ENCODE data around the gene MADD. TPM values are rescaled to one million over a fixed set of nuclear protein-coding genes. Genes with fewer than 3 reads are reported as not detected.
A peak's percentile ranks its signal among the peaks of the same experiment; 100 is the strongest.

MADD gene
- 10 to 100 TPM; 43.2 to 65.5 (median 51.5) TPM for total RNA-seq

DNA sequence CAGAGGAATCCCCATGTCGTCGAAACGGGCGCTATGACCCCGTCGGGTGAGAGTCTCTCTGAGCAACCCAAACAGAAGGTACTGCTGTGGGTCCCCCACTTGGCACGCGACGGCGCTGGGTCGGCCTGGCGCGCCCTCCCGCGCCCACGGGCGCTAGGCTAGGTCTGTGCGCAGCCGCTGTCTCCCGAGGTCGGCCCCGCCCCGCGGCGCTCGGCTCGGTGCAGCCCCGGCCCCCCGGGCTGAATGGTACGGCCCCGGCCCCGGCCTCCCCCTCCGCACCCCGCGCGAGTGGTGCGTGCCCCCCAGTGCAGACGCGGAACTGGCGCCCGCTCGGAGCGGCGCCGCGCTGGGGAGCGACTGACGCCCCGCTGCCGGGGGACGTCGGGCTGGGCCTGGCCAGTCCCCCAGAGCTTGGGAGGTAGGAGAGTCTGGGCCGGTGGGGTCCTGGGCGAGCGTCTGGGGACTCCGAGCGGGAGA lies at the start of gene MADD:
MADD (plus strand) TSS at position 305 of the 477 bp plus-strand sequence.
- WGBS, 2 donors = 0 to 2% methylated on average over 4 to 49 of the region's 57 CpGs
- intact Hi-C loops (cut with DNase I; ENCODE audit: low total_unique reads) = loop anchor here (5.0 kb wide), 1 partner anchor 88 kb away; no protein-coding TSS in a partner anchor
- TF ChIP-seq POLR2A (IDR thresholded peaks at IDR 0.05) = peak in 1 of 2 donors; percentile 54
- TF ChIP-seq, protein P1, sequence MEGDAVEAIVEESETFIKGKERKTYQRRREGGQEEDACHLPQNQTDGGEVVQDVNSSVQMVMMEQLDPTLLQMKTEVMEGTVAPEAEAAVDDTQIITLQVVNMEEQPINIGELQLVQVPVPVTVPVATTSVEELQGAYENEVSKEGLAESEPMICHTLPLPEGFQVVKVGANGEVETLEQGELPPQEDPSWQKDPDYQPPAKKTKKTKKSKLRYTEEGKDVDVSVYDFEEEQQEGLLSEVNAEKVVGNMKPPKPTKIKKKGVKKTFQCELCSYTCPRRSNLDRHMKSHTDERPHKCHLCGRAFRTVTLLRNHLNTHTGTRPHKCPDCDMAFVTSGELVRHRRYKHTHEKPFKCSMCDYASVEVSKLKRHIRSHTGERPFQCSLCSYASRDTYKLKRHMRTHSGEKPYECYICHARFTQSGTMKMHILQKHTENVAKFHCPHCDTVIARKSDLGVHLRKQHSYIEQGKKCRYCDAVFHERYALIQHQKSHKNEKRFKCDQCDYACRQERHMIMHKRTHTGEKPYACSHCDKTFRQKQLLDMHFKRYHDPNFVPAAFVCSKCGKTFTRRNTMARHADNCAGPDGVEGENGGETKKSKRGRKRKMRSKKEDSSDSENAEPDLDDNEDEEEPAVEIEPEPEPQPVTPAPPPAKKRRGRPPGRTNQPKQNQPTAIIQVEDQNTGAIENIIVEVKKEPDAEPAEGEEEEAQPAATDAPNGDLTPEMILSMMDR (IDR thresholded peaks at IDR 0.05) = no peak
- peak within 1 kb of the TSS; percentile 72 for H3K4me3 ChIP-seq (ENCODE audit: low read depth, poor library complexity, severe bottlenecking)
- peak; percentile 73 to 96 for DNase-seq (ENCODE audit: low spot score in 2 of 2)

DNA sequence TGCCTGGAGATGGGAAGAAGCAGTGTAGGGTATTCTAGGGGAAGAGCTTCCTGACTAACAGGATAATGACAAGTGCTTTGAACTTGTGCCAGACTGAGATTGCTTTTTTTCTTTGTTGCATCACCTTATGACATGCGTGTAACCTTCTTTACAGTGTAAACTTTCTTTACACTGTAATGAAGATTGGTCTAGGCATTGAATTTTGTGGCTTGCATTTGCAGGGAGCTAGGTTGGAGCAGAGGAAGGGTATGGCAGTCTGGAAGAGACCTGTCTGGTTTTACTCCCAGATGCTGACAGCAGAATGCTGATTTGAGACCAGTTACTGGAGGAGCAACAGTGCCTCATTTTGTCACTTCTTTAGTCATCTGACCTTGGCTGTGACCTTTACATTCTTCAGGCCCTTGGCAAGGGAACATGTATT lies 49.5 kb upstream of the MADD start:
- no peak for TF ChIP-seq POLR2A (IDR thresholded peaks at IDR 0.05)
- TF ChIP-seq, protein P1 (IDR thresholded peaks at IDR 0.05) = no peak
- intact Hi-C loops (cut with DNase I; ENCODE audit: low total_unique reads) = no loop called here
- WGBS, 2 donors = 25 to 52% methylated on average over 1 of the region's 1 CpG
- DNase-seq (ENCODE audit: low spot score in 2 of 2) = no peak
- no peak overlapping the region for H3K4me3 ChIP-seq (ENCODE audit: low read depth, poor library complexity, severe bottlenecking)

- DNase-seq (ENCODE audit: low spot score in 2 of 2) = no peak
- H3K4me3 ChIP-seq (ENCODE audit: low read depth, poor library complexity, severe bottlenecking) = no peak overlapping the region
- intact Hi-C loops (cut with DNase I; ENCODE audit: low total_unique reads) = no loop called here
- WGBS, 2 donors = 86 to 90% methylated on average over 2 of the region's 2 CpGs
- TF ChIP-seq, protein P1 (IDR thresholded peaks at IDR 0.05) = no peak
- TF ChIP-seq POLR2A (IDR thresholded peaks at IDR 0.05) = no peak
Observed at GRCh38 chr11:47222696-47223095, 47.2 kb upstream of the MADD start.

DNA sequence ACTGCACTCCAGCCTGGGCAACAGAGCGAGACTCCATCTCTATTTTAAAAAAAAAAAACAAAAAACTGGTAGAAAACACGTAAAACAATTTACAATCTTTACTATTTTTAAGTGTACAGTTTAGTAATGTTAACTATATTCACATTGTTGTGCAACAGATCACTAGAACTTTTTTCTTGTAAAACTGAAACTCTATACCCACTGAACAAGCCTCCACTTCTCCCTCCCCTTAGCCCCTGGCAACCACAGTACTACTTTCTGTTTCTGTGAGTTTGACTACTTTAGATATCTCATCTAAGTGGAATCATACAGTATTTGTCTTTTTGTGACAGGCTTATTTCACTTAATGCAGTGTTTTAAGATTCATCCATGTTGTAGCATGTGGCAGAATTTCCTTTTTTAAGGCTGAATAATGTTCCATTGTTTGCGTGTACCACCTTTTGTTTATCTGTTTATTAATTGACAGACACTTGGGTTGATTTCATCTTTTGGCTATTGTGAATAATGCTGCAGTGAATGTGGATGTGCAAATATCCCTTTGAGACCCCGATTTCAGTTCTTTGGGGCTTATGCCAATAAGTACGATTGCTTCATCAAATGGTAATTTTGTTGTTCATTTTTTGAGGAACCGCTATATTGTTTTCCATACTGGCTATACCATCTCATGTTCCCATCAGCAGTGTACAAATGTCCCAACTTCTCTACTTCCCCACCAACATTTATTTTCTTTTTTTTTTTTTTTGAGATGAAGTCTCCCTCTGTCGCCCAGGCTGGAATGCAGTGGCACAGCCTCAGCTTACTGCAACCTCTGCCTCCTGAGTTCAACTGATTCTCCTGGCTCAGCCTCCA lies 44.2 kb upstream of the MADD start:
- H3K4me3 ChIP-seq (ENCODE audit: low read depth, poor library complexity, severe bottlenecking) = no peak overlapping the region
- WGBS, 2 donors = 91 to 93% methylated on average over 7 of the region's 7 CpGs
- intact Hi-C loops (cut with DNase I; ENCODE audit: low total_unique reads) = no loop called here
- no peak for DNase-seq (ENCODE audit: low spot score in 2 of 2)
- TF ChIP-seq POLR2A (IDR thresholded peaks at IDR 0.05) = no peak
- TF ChIP-seq, protein P1 (IDR thresholded peaks at IDR 0.05) = no peak

DNA sequence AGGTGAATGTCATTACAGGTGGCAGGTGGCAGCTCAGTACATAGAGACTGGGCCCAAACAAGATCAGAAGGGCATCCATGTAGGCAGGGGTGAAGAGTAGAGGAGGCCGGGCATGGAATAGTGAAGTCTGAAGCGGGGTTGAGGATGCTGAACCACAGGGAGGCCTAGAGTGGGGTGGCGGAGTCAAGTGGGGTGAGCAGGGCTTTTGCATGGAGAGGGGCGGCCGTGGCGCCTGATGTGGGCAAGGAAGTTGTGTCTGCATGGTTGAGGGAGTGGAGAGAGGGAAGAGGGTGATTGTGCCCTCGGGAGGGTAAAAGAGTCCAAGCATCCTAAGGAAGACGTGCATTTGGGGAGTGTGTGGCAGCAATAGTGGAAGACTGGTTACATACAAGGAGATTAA lies 40.8 kb upstream of the MADD start:
- 94 to 95% methylated on average over 8 of the region's 8 CpGs for WGBS, 2 donors
- no peak overlapping the region for H3K4me3 ChIP-seq (ENCODE audit: low read depth, poor library complexity, severe bottlenecking)
- intact Hi-C loops (cut with DNase I; ENCODE audit: low total_unique reads) = no loop called here
- TF ChIP-seq POLR2A (IDR thresholded peaks at IDR 0.05) = no peak
- TF ChIP-seq, protein P1 (IDR thresholded peaks at IDR 0.05) = no peak
- DNase-seq (ENCODE audit: low spot score in 2 of 2) = no peak

Data from lower leg skin (tissue), 4 donors.